ENCODE data around the gene FAM43A.

FAM43A gene, protein sequence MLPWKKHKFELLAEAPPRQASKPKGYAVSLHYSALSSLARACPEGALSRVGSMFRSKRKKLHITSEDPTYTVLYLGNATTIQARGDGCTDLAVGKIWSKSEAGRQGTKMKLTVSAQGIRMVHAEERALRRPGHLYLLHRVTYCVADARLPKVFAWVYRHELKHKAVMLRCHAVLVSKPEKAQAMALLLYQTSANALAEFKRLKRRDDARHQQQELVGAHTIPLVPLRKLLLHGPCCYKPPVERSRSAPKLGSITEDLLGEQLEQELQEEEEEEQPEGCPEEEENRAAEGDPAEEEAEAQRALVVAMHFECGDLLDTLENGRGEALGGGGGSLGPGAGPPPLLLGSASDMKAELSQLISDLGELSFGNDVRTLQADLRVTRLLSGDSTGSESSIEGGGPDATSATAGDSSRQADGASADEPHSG

DNA sequence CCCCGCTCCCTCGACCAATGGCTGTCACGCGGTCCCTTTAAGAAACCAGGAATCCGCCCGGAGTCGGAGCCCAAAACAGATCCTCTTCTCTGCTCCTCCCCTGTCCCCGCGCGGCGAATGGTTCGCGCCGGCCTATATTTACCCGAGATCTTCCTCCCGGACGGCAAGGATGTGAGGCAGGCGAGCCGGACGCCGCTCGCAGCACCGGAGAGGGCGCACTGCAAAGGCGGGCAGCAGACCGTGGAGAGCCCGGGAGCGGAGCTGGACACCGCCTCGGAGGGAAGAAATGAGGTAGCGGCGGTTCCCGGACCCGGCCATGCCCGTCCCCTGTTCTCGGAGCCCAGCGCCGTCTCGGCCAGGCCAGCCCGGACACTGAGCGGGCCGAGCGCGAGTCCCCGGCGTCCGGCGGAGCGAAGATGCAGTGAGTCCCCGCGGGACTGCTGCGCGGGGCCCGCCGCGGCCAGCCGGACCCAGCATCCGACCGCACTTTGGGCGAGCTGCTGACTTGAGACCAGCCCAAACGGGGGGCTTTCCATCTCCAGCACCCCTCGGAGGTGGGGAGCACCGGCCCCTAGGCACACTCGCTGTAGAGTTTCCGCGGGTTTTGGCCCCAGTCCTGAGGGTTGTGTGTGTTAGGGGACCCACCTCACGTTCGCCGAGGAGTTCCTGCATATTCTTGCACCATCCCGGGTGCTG is at the start of gene FAM43A:
FAM43A (plus strand) TSS at position 166 of the 696 bp plus-strand sequence. CDS start 944 bp downstream, outside the sequence.
- DNase-seq = peak; percentile 34

DNA sequence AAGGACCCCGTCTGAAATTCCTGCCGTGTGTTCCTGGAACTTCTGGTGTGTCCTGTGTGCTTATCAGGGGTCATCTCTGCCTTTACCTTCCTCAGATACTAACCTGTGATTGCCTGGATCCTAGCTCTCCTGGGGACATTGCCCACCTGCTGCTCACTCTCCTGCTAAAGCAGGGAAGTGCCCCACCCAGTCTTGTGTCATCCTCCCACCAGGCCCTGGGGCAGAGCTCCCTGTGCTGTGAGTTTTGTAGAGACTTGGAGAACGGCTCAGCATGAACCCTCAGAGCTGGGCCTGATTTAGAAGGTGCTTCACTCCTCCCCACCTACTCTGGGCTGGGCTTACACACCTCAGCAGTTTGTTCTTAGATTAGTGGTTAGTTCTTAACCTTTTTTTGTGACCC is 48.6 kb upstream of the FAM43A start:
- no peak for DNase-seq

DNA sequence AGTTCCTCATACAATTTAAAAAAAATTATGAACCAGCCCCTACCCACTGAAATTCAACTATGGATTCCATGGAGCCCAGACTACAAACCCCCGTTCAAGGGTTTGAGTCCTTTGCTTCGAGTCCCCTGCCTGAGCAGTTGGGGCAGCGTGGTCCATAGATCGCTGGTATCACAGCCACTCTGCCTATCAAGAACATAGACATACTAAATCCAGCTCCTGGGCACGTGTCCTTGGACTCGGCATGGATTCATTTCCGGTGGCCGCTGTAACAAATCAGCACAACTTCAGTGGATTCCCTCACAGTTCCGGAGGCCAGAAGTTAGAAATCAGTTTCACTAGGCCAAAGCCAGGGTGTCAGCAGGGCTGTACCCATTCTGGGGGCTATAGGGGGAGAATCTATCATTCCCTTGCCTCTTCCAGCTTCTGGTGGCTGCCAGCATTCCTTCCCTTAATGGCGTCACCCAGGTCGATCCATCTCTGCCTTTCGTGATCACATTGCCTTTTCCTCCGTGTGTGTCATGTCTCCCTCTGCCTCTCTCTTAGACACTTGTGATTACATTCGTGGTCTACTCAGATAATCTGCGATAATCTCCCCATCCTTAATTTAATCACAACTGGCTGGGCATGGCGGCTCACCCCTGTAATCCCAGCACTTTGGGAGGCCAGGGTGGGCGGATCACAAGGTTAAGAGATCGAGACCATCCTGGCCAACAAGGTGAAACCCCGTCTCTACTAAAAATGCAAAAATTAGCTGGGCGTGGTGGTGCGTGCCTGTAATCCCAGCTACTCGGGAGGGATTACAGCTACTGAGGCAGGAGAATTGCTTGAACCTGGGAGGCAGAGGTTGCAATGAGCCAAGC is 47.9 kb upstream of the FAM43A start:
- DNase-seq = no peak

DNA sequence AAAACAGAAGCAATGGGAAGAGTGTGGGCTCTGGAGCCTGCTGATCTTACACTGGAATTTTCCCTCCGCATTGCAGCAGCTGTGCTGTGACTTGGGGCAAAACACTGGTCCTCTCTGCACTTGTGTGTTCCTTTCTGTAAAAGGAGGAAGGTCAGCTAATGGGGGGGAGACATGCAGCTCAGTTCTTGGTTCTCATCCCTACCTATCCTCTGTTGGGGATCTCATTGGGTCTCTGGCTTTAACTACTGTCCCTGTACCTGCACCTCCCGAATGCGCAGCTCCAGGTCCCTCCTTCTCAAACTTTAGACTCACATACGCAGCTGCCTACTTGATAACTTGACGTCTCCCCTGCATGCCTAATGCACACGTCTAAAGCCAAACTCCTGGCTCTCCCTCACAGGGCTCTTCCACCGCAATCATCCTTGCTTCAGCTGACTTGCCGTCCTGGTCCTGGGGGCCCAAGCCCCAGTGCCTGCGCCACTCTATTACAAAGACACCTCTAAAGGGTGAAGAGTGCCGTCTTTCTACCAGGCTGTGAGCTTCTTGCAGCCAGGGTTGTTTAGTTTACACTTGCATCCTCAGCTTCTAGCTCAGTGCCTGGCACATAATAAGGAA is 46.6 kb upstream of the FAM43A start:
- DNase-seq = no peak

DNA sequence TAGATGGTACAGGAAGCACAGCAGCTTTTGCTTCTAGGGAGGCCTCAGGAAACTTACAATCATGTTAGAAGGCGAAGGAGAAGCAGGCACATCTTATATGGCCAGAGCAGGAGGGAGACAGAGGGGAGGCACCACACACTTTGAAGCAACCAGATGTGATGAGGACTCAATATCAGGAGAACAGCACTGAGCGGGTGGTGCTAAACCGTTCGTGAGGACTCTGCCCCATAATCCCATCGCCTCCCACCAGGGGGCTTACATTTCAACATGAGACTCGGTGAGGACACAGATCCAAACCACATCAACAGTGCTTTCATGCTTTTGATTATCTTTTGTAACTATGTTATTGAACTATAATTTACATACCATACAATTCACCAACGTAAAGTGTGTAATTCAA is 44.9 kb upstream of the FAM43A start:
- no peak for DNase-seq

DNA sequence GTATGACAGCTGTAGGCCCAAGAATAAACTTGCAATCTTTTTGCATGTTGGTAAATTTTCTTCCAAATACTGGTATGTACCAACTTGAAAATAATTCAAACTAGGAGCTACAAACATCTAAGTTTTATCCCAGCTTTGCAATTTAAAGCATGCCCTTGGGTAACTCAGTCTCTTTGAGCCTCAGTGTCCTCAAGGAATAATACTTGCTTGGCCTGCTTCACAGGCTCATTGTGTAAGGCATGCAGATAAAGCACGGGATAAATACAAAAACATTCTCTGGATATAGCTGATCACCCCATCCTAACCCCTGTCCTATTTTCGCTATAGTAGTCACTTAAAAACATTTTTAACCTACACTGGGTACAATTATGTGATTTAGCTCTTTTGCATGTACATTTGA is 42.9 kb upstream of the FAM43A start:
- no peak for DNase-seq

DNA sequence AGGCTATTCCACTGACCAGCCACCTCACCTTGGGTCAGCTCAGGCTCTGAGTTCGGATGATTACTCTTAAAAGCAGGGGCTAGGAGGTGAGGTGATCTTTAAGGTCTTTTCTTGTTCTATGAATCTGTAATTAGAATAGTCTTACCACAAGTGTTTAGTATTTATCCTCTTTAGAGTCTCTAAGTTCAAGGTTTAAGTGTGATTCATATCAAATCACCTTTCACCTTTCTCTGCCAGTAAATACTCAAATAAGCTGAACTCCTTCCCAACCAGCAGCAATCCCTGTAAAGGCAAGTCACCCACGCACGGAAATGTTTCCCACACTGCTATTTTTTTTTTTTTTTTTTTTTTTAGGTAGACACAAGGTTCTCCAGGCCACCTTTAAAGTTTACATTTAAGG is 37.9 kb upstream of the FAM43A start:
- DNase-seq = no peak

DNA sequence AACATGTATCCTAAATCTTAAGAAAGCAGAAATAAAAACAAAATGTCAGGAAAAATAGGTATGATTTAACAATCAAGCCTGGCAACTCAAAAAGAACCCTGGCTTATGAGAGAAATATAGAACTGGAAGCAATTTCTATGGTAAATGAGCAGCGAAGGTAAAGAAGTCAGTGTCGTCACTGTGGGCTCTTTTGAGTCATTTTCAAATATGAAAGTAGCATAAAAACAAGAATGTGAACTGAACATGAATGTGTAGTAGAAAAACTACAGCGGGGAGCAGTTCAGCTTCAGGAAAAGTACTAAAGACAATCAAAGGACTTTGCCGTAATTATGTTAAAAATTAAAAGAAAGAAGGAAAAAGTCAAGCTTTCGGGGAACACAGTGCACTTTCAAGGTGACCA is 31.2 kb upstream of the FAM43A start:
- DNase-seq = no peak

DNA sequence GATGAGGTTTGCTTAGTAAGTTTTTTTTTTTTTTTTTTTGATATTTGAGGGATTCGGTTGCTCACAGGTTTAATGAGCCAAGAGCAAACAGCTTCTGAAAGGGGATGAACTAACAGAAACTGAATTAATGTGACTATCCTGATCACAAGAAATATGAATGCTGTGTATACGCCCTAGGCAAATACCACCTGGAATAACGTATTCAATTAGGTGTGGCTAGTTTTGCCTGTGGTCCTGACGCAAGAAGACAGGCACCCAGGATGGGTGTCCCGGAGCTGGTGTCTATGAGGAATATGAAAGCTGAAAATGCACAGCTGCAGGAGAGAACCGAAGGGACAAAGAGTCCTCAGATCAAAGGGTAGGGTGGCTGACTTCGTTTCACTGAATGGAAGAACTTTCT is 28.2 kb upstream of the FAM43A start:
- no peak for DNase-seq

DNA sequence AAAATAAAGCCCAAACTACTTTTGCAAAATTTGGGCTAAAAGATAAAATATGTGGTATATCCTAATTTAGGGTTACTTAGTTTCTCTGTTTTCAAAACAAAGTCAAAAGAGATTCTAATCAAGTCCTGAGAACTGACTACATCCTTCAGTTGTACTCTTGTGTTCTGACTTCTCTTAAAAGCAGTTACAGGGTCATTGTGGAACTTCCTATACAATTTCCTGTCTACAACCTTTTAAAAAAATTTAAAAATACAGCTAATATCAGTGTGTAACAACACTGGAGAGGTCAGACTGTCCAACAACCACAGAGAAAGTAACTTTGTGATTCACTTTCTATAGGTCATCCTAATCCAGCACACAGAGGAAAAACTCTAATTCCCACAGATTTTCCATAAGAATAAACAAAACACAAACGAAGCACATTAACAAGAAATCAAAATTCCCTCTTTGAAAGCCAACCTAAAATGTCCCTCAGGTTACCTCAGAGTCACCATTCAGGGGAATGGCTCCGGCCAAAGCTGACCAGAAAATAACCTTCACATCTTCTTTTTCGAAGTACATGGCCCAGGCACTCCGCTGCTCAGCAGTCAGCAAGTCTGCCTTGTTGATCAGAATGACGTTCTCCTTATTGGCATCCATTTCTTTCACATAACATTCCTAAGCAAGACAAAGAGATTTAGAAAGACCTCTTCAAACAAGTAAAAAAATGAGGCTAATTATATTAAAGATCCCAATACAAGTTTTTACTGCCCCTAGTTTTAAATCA is 27.0 kb upstream of the FAM43A start:
- DNase-seq = no peak

DNA sequence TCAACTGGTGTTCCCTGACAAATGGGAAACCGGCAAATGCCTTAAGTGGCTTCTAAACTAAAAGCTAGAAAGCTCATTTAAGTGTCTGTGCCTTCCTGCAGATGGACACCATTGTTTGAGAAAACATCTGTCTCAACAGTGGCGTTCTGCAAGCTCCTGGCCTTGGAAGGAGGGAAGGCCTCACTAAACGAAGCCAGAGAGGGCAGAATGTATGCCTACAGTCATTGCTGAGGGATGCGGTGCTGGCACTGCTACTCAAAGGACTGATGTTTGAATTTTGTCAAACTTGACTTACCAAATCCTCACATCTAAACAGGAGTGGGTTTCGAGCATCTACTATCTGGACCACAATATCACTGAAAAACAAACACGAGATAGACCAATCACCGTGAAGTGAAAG is 25.9 kb upstream of the FAM43A start:
- DNase-seq = no peak

DNA sequence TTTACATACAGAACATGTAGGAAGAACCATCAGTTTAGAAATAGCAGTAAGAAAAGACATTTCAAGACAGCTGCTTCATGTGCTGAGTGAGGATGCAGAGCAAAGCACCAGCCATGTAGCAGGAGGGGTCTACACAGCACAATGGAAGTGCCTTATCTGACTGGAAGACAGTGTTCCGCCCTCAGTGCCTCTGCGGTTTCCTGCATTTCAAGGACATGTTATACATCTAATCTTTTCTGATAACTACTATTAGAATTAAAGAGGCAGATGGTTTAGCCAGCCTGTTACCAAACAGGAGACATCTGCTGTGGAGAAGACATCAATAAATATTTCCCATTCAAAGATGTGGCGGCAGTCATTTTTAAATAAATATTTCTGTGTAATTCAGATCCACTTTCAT is 24.3 kb upstream of the FAM43A start:
- DNase-seq = no peak

DNA sequence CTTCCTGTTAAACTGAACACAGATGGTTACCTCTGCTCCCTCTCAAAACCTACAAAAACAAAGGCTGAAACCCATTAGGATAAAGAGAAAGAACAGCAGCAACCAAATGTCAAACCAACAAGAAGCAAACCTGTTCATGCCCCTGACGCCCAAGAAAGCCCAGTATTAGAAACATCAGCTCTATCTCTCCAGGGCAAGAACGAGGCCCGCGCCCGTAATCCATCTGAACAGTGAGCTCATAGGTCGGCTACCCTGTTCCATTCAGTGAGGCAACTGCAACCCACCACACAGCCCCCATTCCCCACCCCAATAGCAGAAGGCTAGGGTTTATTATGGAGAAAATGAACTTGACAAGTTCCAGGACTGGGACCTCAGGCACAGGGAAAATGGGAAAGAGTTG is 23.7 kb upstream of the FAM43A start:
- DNase-seq = no peak

DNA sequence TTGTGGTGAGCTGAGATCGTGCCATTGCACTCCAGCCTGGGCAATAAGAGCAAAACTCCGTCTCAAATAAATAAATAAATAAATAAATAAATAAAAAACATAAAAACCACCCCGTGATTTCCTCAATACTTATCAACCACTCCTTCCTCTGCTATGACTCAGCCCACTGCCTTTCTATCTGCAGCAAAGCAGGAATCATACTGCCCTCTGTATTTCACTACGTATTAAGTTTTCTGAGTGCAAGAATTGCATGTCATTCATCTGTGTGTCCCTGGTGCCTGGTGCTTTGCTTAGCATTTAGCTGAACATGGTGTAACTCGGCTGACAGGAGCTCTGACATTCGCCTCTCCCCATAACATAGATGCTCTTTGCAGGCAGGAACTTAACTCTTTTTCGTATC is 20.8 kb upstream of the FAM43A start:
- no peak for DNase-seq

DNA sequence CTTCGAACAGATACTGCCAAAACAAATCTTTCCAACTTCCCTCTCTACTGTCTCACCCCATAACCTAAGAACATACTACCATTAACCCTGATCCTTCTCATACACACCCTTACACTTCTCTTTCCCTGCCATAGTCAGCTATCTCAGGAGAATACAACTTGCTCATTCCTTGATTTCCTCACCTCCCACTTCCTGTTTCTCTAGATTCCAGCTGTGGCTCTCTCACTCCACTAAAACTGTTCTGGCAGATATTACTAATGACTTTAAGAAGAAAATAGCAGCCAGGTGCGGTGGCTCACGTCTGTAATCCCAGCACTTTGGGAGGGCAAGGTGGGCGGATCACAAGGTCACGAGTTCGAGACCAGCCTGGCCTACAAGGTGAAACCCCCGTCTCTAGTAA is 18.3 kb upstream of the FAM43A start:
- no peak for DNase-seq

DNA sequence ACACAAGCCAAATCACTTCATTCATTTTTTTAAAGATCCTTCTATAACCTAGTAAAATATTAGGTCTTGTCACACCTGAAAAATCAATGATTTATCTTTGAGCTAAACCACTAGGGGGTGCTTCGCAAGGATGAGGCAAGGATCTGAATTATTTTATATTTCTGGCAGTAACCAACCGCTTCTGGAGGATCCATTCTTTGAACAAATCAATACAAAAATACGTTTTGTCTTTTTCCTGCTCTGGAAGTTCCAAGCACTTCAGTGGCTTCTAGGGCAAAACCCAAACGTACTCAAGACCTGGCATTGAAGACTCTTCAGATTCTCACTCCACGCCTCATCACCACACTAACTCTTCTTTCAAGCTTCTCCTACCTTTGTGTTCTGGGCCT is 14.2 kb upstream of the FAM43A start:
- DNase-seq = peak; percentile 66

DNA sequence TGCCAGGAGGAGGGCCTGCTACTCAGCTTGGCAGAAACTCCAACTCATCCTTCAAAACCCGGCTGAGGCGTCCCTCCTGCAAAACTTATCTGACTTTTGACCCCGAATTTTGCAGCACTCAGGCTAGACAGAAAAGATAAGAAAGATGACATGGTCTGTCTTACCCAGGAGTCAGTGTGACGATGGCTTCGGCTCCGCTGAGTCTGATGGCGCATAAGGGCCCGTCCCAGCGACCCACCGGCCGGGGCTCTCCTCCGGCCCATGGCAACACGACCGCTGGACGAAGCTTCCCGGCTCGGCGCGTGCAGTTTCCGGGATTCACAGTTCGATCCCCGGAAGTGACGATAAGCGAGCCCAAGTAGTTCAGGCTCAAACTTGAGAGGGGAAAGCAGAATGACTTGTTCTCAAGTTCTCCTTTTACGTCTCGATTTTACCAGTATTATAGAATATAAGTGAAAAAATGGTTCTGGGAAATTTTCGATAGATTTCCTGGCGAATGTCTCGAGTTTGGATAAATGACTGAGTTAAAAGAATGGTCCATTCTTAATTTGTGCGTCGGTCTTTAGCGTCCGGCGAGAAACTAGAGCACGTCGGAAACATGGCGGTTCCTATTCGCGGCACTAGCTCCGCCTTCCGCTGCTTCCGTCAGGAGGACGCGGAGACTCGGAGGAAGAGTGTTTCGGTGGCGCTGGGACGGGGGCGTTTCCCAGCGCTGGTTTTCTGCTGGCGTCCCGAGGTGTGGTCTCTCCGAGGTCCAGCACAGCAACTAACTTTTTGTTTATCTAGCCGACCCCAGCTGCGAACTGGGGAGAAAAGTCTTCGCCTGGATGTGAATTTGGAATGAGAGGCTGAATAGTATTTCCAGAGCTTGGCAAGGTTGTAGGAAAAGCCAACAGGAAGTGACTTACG is 13.5 kb upstream of the FAM43A start, which contains the start of gene LSG1:
LSG1 (minus strand) TSS at position 292 of the 909 bp plus-strand sequence; CDS start at position 263, 29 bp downstream.
- peak; percentile 95 for DNase-seq

DNA sequence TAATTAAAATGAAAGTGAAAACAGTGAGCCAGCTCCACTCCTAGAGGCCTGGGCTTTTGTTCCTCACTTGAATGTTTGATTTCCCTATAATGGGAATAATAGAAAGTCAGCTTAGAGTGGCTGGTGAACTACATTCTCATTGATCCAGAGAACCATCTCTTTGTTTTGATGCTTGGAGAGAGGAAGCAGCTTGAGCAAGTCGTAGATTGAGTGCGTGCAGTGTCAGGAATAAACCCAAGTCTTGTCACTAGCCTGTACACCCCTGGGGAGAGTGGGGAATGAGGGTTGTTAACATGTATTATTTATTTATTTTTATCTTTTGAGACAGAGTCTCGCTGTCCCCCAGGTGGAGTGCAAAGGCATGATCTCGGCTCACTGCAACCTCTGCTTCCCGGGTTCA is 12.8 kb upstream of the FAM43A start:
- DNase-seq = no peak

DNA sequence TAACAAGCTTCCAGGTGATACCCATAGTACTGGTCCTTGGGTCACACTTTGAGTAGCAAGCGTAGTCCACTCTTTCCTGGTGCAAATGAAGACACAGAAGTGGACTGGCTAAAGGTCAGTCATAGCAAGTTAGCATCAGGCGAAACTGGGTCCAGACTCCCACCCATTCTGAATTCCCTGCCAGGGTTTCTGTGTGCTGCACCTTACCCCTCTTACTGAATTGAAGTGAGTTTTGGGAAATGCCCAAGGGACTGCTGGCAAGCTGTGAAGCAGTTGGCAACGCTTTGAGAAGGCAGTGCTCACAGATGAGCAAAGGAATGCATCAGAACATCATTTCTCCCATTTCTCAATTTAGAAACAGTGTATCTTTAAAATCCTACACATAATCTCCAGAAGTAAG is 11.9 kb upstream of the FAM43A start:
- no peak for DNase-seq

DNA sequence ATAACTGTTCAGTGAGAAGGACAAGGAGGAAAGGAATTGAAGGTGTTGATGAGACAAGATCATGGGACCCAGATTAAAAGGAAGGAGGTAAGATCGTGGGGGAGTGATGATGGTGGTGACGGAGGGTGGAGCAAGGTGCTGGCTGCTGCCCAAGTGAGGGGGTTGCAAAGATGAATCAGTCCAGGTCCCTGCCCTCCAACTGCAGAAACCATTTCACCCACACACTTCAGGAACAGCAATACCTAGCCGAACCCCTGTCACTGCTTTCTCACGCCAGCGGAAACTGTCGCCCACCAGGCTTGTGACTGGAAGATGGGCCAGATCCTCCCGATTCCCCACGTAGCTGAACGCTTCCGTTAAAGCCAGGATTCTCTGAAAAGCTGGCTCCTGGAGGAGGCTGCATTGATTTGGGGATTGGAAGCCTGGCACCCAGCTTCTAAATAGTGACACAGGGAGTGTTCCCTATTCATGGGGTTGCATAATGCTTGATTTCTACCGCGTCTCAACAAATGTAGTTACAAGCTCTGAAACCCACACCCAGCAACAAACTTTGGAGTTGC is 10.5 kb upstream of the FAM43A start:
- DNase-seq = no peak

DNA sequence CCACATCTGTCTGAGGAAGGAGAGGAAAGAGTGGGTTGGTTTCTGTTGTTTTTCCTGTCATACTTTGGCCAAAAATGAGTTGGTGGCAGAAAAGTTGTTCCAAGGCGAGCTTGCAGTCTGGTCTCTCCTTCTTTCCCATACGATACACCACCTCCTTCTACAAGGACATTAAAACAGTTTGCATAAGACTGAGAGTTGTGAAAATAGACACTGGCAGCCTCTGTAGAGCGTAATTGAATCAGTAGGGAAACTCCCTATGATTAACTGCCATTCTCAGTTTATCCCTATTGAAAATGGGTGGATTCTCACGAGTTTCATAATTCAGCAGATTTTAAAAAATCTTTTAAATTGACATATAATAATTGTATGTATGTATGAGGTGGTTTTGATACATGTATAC is 10.0 kb upstream of the FAM43A start:
- no peak for DNase-seq

Data from kidney glomerular epithelial cell (primary cell).